MCF 10A (cell line): ENCODE measurements around the gene CPA3. TPM values are rescaled to one million over a fixed set of nuclear protein-coding genes. Genes with fewer than 3 reads are reported as not detected.

ENCODE experiments used
- Bru-seq: library from RNA; stranded (reverse); fragments of 400-500 nt; gene quantifications from one replicate; lab custom pipeline; 2021; lab: Mats Ljungman, UMichigan
- BruChase-seq, 2 experiments: library from RNA; stranded (reverse); fragments of 400-500 nt; gene quantifications; one replicate each; lab custom pipeline; 2021; lab: Mats Ljungman, UMichigan
- BruUV-seq: library from RNA; stranded (reverse); fragments of 400-500 nt; replicated peaks from 2 replicates; lab custom pipeline; 2021; lab: Mats Ljungman, UMichigan
- CTCF ChIA-PET: fragments of 300-600 bp; sonication (Branson Sonifier 250); formaldehyde crosslinking; extraction: SDS; loops from one replicate; lab custom pipeline; 2021; ENCODE audit warnings: antibody characterized with exemption, inconsistent platforms; lab: Yijun Ruan, JAX
- POLR2A ChIA-PET: fragments of 300-600, 350-650 bp; sonication (Branson Sonifier 250); formaldehyde crosslinking; extraction: SDS; loops from one replicate; lab custom pipeline; 2020; ENCODE audit warnings: antibody characterized with exemption, inconsistent platforms; lab: Yijun Ruan, JAX
- DNase-seq: peaks from one replicate; pipeline ENCODE4 v3.0.0-alpha.2; 2018; ENCODE audit not compliant: unreplicated experiment
- H3K27ac Mint-ChIP-seq: one replicate; pipeline ENCODE4 v1.8.0; 2022; ENCODE audit warnings: mild to moderate bottlenecking, low read depth, mixed read lengths; ENCODE audit not compliant: unreplicated experiment
- H3K27me3 Mint-ChIP-seq: one replicate; pipeline ENCODE4 v1.8.0; 2022; ENCODE audit warnings: mixed read lengths; ENCODE audit not compliant: insufficient read depth, unreplicated experiment
- H3K36me3 Mint-ChIP-seq: one replicate; pipeline ENCODE4 v1.8.0; 2022; ENCODE audit warnings: mild to moderate bottlenecking, moderate library complexity, mixed read lengths; ENCODE audit not compliant: insufficient read depth, unreplicated experiment
- H3K4me1 Mint-ChIP-seq: one replicate; pipeline ENCODE4 v1.8.0; 2022; ENCODE audit warnings: mixed read lengths; ENCODE audit not compliant: insufficient read depth, unreplicated experiment
- H3K4me3 Mint-ChIP-seq: one replicate; pipeline ENCODE4 v1.8.0; 2022; ENCODE audit warnings: mild to moderate bottlenecking, moderate library complexity, mixed read lengths; ENCODE audit not compliant: unreplicated experiment
- H3K9me3 Mint-ChIP-seq: one replicate; pipeline ENCODE4 v1.8.0; 2022; ENCODE audit warnings: mixed read lengths; ENCODE audit not compliant: unreplicated experiment
- intact Hi-C: fragments of 100-400 bp; cut with micrococcal nuclease; formaldehyde crosslinking; loops from 2 replicates; pipeline ENCODE4 v1.14.1; 2022
- long read RNA-seq: library from polyadenylated mRNA; stranded (forward); transcript quantifications from one replicate; pipeline ENCODE4 v2.0.0, GENCODE V29; 2022
- total RNA-seq: library from RNA; stranded (reverse); gene quantifications from 2 replicates; pipeline ENCODE4 v1.2.3, GENCODE V29; 2022
- TF ChIP-seq, protein P1 (sequence below): fragments of 200-600 bp; IDR thresholded peaks from one replicate; pipeline ENCODE4 v1.8.0; 2022; ENCODE audit warnings: antibody characterized with exemption, mild to moderate bottlenecking; ENCODE audit not compliant: unreplicated experiment

Gene CPA3, protein sequence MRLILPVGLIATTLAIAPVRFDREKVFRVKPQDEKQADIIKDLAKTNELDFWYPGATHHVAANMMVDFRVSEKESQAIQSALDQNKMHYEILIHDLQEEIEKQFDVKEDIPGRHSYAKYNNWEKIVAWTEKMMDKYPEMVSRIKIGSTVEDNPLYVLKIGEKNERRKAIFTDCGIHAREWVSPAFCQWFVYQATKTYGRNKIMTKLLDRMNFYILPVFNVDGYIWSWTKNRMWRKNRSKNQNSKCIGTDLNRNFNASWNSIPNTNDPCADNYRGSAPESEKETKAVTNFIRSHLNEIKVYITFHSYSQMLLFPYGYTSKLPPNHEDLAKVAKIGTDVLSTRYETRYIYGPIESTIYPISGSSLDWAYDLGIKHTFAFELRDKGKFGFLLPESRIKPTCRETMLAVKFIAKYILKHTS
- total RNA-seq: not detected in 2 replicates
- Bru-seq, nascent RNA: not detected
- not detected for BruChase-seq, experiment 1, labeled RNA remaining after a 6-hour chase
- BruChase-seq, experiment 2, labeled RNA remaining after a 2-hour chase: not detected
- long read RNA-seq: 0 reads

DNA sequence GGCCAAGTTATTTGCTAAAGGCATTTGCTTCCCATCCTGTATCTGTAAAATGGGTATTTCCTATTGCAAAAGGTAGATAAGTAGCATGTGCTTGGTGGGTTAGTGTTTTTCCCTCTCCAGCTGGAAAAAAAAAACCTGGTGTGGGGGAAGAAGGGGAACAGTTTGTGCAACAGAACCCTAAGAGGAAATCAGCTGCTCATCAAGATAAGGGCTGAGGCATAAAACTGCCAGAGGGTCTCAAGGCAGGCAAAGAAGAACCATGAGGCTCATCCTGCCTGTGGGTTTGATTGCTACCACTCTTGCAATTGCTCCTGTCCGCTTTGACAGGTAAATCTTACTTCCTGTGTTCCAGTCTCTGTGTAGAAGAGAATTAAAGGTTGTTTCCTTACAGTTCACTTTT, at the start of gene CPA3:
TSS of gene CPA3 (plus strand) at position 248 of the 400 bp plus-strand sequence. CDS start at position 260, 12 bp downstream.
- Mint-ChIP-seq H3K27ac (no peak within 1 kb of the TSS), H3K36me3 (no peaks in the 10 kb centered on the region), H3K9me3 (no peaks in the 10 kb centered on the region), H3K4me3 (no peak within 1 kb of the TSS), H3K27me3 (peaks cover 81% of the 10 kb centered on the region), H3K4me1 (no peaks in the 10 kb centered on the region)
- POLR2A ChIA-PET: no interaction called here
- DNase-seq: no peak
- CTCF ChIA-PET: interaction anchor here (0.6 to 11.3 kb wide), 4 partner anchors 10 to 485 kb away, joined by 3 to 296 read pairs (median 6); no protein-coding TSS in a partner anchor
- intact Hi-C loops: loop anchor here (10.0 kb wide), 2 partner anchors 260 to 480 kb away; partner anchors contain the start of gene HPS3
- no TSS peak for BruUV-seq
- TF ChIP-seq, protein P1, sequence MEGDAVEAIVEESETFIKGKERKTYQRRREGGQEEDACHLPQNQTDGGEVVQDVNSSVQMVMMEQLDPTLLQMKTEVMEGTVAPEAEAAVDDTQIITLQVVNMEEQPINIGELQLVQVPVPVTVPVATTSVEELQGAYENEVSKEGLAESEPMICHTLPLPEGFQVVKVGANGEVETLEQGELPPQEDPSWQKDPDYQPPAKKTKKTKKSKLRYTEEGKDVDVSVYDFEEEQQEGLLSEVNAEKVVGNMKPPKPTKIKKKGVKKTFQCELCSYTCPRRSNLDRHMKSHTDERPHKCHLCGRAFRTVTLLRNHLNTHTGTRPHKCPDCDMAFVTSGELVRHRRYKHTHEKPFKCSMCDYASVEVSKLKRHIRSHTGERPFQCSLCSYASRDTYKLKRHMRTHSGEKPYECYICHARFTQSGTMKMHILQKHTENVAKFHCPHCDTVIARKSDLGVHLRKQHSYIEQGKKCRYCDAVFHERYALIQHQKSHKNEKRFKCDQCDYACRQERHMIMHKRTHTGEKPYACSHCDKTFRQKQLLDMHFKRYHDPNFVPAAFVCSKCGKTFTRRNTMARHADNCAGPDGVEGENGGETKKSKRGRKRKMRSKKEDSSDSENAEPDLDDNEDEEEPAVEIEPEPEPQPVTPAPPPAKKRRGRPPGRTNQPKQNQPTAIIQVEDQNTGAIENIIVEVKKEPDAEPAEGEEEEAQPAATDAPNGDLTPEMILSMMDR: no peak

DNA sequence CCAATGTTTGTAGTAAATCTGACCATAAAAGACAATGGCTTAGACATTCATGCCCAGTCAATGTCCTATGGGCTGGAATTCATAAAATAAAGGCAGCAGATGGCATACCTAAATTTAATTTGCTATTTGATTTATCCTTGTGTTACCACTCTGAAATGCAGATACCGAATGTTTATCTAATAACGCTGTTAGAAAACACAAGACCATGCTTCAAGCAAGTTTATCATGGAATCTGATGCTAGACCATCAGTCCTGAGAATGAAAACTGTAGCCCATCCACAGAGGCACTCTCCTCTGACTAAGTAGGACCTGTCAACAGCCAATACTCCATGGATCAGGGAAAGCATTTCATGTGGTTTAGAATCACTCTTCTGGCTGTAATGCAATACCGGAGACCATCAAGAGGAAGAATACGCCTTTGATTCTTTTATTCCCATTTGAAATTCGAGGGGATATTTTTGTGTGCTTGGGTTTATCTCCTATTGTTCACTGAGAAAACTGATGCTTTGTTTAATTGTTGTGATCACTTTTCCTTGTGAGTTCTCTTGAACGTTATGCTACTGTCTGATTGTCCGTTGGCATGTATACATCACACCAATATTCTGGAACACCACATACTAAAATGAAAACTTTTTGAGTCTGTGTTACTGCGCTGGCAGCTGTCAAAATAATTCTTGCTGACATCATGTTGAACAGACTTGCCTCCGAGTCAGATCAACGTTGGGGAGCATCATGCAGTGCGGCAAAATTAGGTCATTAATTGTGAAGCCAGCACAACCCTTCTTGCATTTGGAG, 49.6 kb upstream of the CPA3 start:
- CTCF ChIA-PET: no interaction called here
- Mint-ChIP-seq H3K9me3 (no peaks in the 10 kb centered on the region), H3K27me3 (peaks cover 81% of the 10 kb centered on the region), H3K36me3 (no peaks in the 10 kb centered on the region), H3K4me3 (no peak overlapping the region), H3K4me1 (no peaks in the 10 kb centered on the region), H3K27ac (no peak overlapping the region)
- intact Hi-C loops: no loop called here
- POLR2A ChIA-PET: no interaction called here
- no peak for DNase-seq
- no TSS peak for BruUV-seq
- TF ChIP-seq, protein P1: no peak

DNA sequence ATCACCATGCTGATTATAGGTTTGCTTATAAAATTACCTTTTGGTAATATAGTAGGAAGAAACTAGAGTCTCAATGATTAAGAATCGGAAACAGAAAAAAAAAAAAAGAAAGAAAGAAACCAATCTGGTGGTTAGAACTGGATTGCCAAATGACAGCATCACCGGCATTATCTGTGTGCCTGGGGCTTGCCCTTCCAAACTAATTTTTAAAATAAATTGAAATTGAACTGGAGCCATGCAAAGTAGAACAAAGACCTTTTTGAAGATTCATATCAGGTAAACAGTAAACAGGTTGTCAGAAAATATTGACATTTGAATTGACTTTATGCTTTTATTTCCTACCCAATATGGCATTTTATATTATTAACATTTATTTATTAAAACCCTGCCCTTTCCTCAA, 48.7 kb upstream of the CPA3 start:
- POLR2A ChIA-PET: no interaction called here
- DNase-seq: no peak
- BruUV-seq: no TSS peak
- TF ChIP-seq, protein P1: no peak
- no peak overlapping the region for H3K27ac Mint-ChIP-seq
- no peaks in the 10 kb centered on the region for H3K9me3 Mint-ChIP-seq
- CTCF ChIA-PET: no interaction called here
- peaks cover 82% of the 10 kb centered on the region for H3K27me3 Mint-ChIP-seq
- no peak overlapping the region for H3K4me3 Mint-ChIP-seq
- intact Hi-C loops: no loop called here
- no peaks in the 10 kb centered on the region for H3K4me1 Mint-ChIP-seq
- no peaks in the 10 kb centered on the region for H3K36me3 Mint-ChIP-seq
